GM06990 (cell line): ENCODE measurements around the gene PHYKPL.

Experiments used
- DNase-seq: peaks from one replicate; pipeline ENCODE4 v3.0.0-alpha.2; 2011; ENCODE audit not compliant: insufficient read length; ENCODE audit errors: extremely low read depth
- H3K27me3 ChIP-seq: replicated peaks from 2 replicates; pipeline ENCODE4 v1.6.0; 2011; ENCODE audit warnings: low read length; ENCODE audit not compliant: control insufficient read depth, insufficient read depth
- H3K36me3 ChIP-seq: 2 replicates; pipeline ENCODE4 v1.5.1; 2011; ENCODE audit warnings: low read length; ENCODE audit not compliant: control insufficient read depth, insufficient read depth
- H3K4me3 ChIP-seq: replicated peaks from 2 replicates; pipeline ENCODE4 v1.5.1; 2011; ENCODE audit warnings: low read depth, mild to moderate bottlenecking, control low read depth, low read length
- CTCF ChIP-seq: IDR thresholded peaks from 2 replicates; pipeline ENCODE4 v1.5.1; 2011; ENCODE audit warnings: low read length, control low read depth, mild to moderate bottlenecking, inconsistent platforms; ENCODE audit not compliant: insufficient read depth, poor library complexity, severe bottlenecking

PHYKPL gene

GRCh38 chr5:178236126-178236525 lies 3.5 kb upstream of the PHYKPL start:
- TF ChIP-seq CTCF: no peak
- Histone ChIP-seq H3K27me3 (no peaks in the 10 kb centered on the region), H3K4me3 (no peak overlapping the region), H3K36me3 (peaks cover under 1% of the 10 kb centered on the region; the same call in 1 of the 2 replicates)
- DNase-seq: no peak

GRCh38 chr5:178235588-178235974 lies 3.0 kb upstream of the PHYKPL start:
- peaks cover 3% of the 10 kb centered on the region for H3K36me3 ChIP-seq
- no peak for TF ChIP-seq CTCF
- H3K27me3 ChIP-seq: no peaks in the 10 kb centered on the region
- DNase-seq: no peak
- no peak overlapping the region for H3K4me3 ChIP-seq

- peak; percentile 47 for DNase-seq
- Histone ChIP-seq H3K36me3 (peaks cover 4% of the 10 kb centered on the region), H3K27me3 (no peaks in the 10 kb centered on the region), H3K4me3 (no peak overlapping the region)
- TF ChIP-seq CTCF: peak; percentile 84
These were observed 2.4 kb upstream of the PHYKPL start for GRCh38 chr5:178234750-178235587.

- no peak for TF ChIP-seq CTCF
- no peak overlapping the region for H3K4me3 ChIP-seq
- H3K36me3 ChIP-seq: peaks cover 11% of the 10 kb centered on the region
- H3K27me3 ChIP-seq: no peaks in the 10 kb centered on the region
- DNase-seq: no peak
These were observed 1.6 kb upstream of the PHYKPL start for GRCh38 chr5:178234121-178234749.

- DNase-seq: no peak
- Histone ChIP-seq H3K4me3 (peak overlapping the region; percentile 95), H3K36me3 (peaks cover 20% of the 10 kb centered on the region), H3K27me3 (no peaks in the 10 kb centered on the region)
- TF ChIP-seq CTCF: no peak
These were observed 373 bp upstream of the PHYKPL start for GRCh38 chr5:178232920-178233429.
